HG03558 (cell line): ENCODE data around the gene TM4SF5.
"Not testable (repeated sequence)": the region's sequence is repeated elsewhere in the genome, so short reads cannot be mapped to it uniquely, and the experiment has no call there.

Source experiments
- ATAC-seq: cut with Tn5 transposase; IDR thresholded peaks from one replicate; pipeline ENCODE4 v1.9.1; 2021; ENCODE audit warnings: moderate number of reproducible peaks; ENCODE audit not compliant: unreplicated experiment; ENCODE audit errors: extremely low read depth

The TM4SF5 gene

GRCh38 chr17:4818276-4818675 is 46.6 kb downstream of the TM4SF5 start:
- ATAC-seq = no peak

- no peak for ATAC-seq
Observed at GRCh38 chr17:4822835-4823234, 51.1 kb downstream of the TM4SF5 start.

GRCh38 chr17:4823373-4824089 is 51.8 kb downstream of the TM4SF5 start:
- ATAC-seq = no peak

- ATAC-seq = no peak
Observed at GRCh38 chr17:4827399-4827798, 55.7 kb downstream of the TM4SF5 start.

- ATAC-seq = not testable (repeated sequence)
Observed at GRCh38 chr17:4832829-4833177, 61.1 kb downstream of the TM4SF5 start.
